K562 (cell line): ENCODE results near the gene TIMM44. TPM values are rescaled to one million over a fixed set of nuclear protein-coding genes. Genes with fewer than 3 reads are reported as not detected.
A peak's percentile ranks its signal among the peaks of the same experiment; 100 is the strongest.

Experiments used
- BRCA1 ChIP-seq, 2 experiments: fragments of 450-650 bp in 1 of 2; sonication (generic) in 1 of 2; formaldehyde crosslinking in 1 of 2; IDR thresholded peaks; 2 replicates each; pipeline versions ENCODE4 v1.5.0 to v1.6.1; 2017 to 2020; ENCODE audit warnings: mild to moderate bottlenecking in 1 of 2, missing genetic modification reagents in 1 of 2
- CBX2 ChIP-seq: fragments of 200-600 bp; sonication (generic); IDR thresholded peaks from one replicate; pipeline ENCODE4 v1.6.1; 2012; ENCODE audit warnings: mild to moderate bottlenecking, low read length, inconsistent platforms; ENCODE audit not compliant: insufficient read depth, poor library complexity, severe bottlenecking
- CTCF ChIP-seq, 3 experiments: IDR thresholded peaks in 2 of 3; conservative IDR thresholded peaks in 1 of 3; 2 replicates each; pipeline ENCODE4 v1.5.1; 2011 to 2012; ENCODE audit warnings: low read length in 3 of 3, mild to moderate bottlenecking in 3 of 3, control low read depth in 2 of 3, improper control_type of control experiment in 1 of 3, inconsistent platforms in 1 of 3, low read depth in 1 of 3, mixed read lengths in 1 of 3, moderate library complexity in 1 of 3; ENCODE audit not compliant: insufficient read depth in 2 of 3
- DPF2 ChIP-seq: fragments of 450-650 bp; IDR thresholded peaks from 2 replicates; pipeline ENCODE4 v1.6.1; 2016
- MAFF ChIP-seq: IDR thresholded peaks from 2 replicates; pipeline ENCODE4 v1.6.1; 2012; ENCODE audit warnings: low read length, improper control_type of control experiment
- MYC ChIP-seq, 2 experiments: fragments of 250-450 bp in 1 of 2; sonication (Bioruptor Pico) in 1 of 2; IDR thresholded peaks; 2 replicates each; pipeline versions ENCODE4 v1.5.1 to v1.6.1; 2012 to 2021; ENCODE audit warnings: low read depth in 2 of 2, borderline replicate concordance in 1 of 2, improper control_type of control experiment in 1 of 2, low read length in 1 of 2, mild to moderate bottlenecking in 1 of 2, moderate library complexity in 1 of 2
- PTRF ChIP-seq: fragments of 450-650 bp; IDR thresholded peaks from 2 replicates; pipeline ENCODE4 v1.6.1; 2016; ENCODE audit warnings: mild to moderate bottlenecking, missing genetic modification characterization, missing compliant biosample characterization
- SNIP1 ChIP-seq: fragments of 450-650 bp; IDR thresholded peaks from 2 replicates; pipeline ENCODE4 v1.7.1; 2017; ENCODE audit warnings: low read depth, mild to moderate bottlenecking
- TCF7 ChIP-seq: sonication (generic); IDR thresholded peaks from 2 replicates; pipeline ENCODE4 v1.6.1; 2016; ENCODE audit warnings: antibody characterized with exemption, borderline replicate concordance
- ZKSCAN8 ChIP-seq: fragments of 200-800 bp; sonication (Bioruptor generic); IDR thresholded peaks from 2 replicates; pipeline ENCODE4 v1.6.1; 2016; ENCODE audit warnings: missing genetic modification characterization, missing compliant biosample characterization
- ZNF133 ChIP-seq: fragments of 250-450 bp; sonication (Bioruptor Pico); IDR thresholded peaks from 2 replicates; pipeline ENCODE4 v1.4.0; 2020; ENCODE audit warnings: mild to moderate bottlenecking
- ZNF282 ChIP-seq: sonication (generic); formaldehyde crosslinking; IDR thresholded peaks from 2 replicates; pipeline ENCODE4 v1.8.1; 2023; ENCODE audit warnings: missing genetic modification reagents
- ZNF445 ChIP-seq: fragments of 250-450 bp; sonication (Bioruptor Pico); IDR thresholded peaks from 2 replicates; pipeline ENCODE4 v1.4.0; 2020; ENCODE audit warnings: low read depth, mild to moderate bottlenecking, moderate library complexity
- ZNF780A ChIP-seq: fragments of 250-450 bp; sonication (Bioruptor Pico); IDR thresholded peaks from 2 replicates; pipeline ENCODE4 v1.5.0; 2021; ENCODE audit warnings: mild to moderate bottlenecking
- ZSCAN32 ChIP-seq: fragments of 450-650 bp; formaldehyde crosslinking; IDR thresholded peaks from 2 replicates; pipeline ENCODE4 v1.4.0; 2020; ENCODE audit warnings: mild to moderate bottlenecking, moderate library complexity
- polyA plus RNA-seq, 8 experiments: library from polyadenylated mRNA; depleted of rRNA in 4 of 8; stranded (reverse) in 5 of 8; unstranded in 3 of 8; fragments of >200 nt; fragmentation: Nextera tagmentation in 2 of 8; fragmentation: Illumina TruSeq in 1 of 8; extraction: Ambion mirVana in 2 of 8; extraction: Trizol in 1 of 8; gene quantifications; 2 replicates each; pipeline versions ENCODE4 v1.2.1 to v1.2.3, GENCODE V29; 2011 to 2014; ENCODE audit warnings: inconsistent platforms in 1 of 8, missing spikeins in 1 of 8
- total RNA-seq, 7 experiments: library from RNA; depleted of rRNA in 6 of 7; stranded (reverse); fragments of >200 nt in 6 of 7; fragmentation: Illumina TruSeq in 2 of 7; extraction: Trizol in 2 of 7; gene quantifications; 2 replicates each; pipeline versions ENCODE4 v1.2.1 to v1.2.3, GENCODE V29; 2011 to 2021; ENCODE audit warnings: low replicate concordance in 1 of 7
- TF ChIP-seq, protein P1 (sequence below), 2 experiments: fragments of 450-650 bp in 1 of 2; sonication (generic) in 1 of 2; formaldehyde crosslinking in 1 of 2; IDR thresholded peaks; 2 replicates each; pipeline versions ENCODE4 v1.7.1 to v1.9.0; 2016 to 2022; ENCODE audit warnings: inconsistent platforms in 1 of 2, mild to moderate bottlenecking in 1 of 2, missing genetic modification reagents in 1 of 2

TIMM44 gene
- total and polyA plus RNA-seq, 9 of the 15 experiments (the other 6 are each of a cell fraction or from before 2014, with no cell fraction given): 10.3 to 231 (median 89.3) TPM

DNA sequence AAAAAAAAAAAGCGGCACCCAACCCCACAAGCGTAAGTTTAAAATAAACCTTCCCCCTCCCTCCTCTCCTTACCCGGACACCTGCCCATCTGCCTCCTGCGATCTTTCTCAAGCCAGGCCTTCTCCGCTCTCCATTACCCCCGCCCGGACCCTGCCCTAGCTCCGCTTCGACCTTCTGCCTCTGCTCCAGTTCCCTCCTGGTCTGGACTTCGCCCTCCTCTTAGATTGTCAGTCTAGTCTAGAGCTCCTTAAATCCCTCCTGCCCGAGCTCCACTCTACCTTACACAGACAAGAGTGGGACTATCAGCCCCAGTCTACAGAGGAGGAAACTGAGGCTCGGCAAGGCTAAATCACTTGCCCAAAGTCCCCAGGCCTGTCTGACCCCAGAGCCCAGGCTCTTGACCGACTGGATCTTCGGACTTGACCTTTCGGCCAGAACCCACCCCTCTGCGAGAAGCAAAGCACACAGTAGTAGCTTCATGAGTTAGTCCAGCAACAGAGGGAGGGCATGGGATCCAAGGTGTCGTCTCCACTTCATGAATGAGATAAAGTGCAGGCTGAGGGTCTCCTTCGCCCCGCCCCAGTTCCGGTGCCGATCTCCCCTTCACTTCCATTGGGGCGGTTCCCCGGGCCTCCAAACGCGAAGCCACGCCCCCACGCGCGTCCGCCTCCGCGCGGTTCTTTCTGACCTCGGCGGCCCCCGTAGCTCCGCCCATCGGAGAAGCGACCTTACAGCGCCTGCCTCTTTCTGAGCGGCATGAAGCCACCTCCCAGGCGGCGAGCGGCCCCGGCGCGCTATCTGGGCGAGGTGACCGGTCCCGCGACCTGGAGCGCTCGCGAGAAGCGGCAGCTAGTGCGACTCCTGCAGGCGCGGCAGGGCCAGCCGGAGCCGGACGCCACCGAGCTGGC lies 23.6 kb downstream of the TIMM44 start, which contains the start of gene SNAPC2 (continued):
- TF ChIP-seq, protein P1, sequence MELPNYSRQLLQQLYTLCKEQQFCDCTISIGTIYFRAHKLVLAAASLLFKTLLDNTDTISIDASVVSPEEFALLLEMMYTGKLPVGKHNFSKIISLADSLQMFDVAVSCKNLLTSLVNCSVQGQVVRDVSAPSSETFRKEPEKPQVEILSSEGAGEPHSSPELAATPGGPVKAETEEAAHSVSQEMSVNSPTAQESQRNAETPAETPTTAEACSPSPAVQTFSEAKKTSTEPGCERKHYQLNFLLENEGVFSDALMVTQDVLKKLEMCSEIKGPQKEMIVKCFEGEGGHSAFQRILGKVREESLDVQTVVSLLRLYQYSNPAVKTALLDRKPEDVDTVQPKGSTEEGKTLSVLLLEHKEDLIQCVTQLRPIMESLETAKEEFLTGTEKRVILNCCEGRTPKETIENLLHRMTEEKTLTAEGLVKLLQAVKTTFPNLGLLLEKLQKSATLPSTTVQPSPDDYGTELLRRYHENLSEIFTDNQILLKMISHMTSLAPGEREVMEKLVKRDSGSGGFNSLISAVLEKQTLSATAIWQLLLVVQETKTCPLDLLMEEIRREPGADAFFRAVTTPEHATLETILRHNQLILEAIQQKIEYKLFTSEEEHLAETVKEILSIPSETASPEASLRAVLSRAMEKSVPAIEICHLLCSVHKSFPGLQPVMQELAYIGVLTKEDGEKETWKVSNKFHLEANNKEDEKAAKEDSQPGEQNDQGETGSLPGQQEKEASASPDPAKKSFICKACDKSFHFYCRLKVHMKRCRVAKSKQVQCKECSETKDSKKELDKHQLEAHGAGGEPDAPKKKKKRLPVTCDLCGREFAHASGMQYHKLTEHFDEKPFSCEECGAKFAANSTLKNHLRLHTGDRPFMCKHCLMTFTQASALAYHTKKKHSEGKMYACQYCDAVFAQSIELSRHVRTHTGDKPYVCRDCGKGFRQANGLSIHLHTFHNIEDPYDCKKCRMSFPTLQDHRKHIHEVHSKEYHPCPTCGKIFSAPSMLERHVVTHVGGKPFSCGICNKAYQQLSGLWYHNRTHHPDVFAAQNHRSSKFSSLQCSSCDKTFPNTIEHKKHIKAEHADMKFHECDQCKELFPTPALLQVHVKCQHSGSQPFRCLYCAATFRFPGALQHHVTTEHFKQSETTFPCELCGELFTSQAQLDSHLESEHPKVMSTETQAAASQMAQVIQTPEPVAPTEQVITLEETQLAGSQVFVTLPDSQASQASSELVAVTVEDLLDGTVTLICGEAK (IDR thresholded peaks at IDR 0.05): 0 out of 2 replicates have a peak, but pooled peaks have one; percentile 39
- TF ChIP-seq, protein P1 (CRISPR knock-in tag; IDR thresholded peaks at IDR 0.05): no peak
- TF ChIP-seq PTRF (tag) (0 out of 2 replicates have a peak, but pooled peaks have one; percentile 19), ZKSCAN8 (CRISPR knock-in tag) (no peak), ZNF282 (CRISPR knock-in tag) (no peak), BRCA1 (IDR thresholded peaks at IDR 0.05) (no peak), BRCA1 (CRISPR knock-in tag; IDR thresholded peaks at IDR 0.05) (no peak), ZNF133 (no peak), MYC (IDR thresholded peaks at IDR 0.05; ENCODE audit: low read depth, low read length) (peak; percentile 79), MYC (CRISPR knock-in tag; IDR thresholded peaks at IDR 0.05; ENCODE audit: borderline replicate concordance, low read depth) (no peak), ZSCAN32 (no peak), SNIP1 (no peak), CBX2 (no peak), TCF7 (no peak), DPF2 (no peak; the same call in none of the 2 replicates), ZNF445 (CRISPR knock-in tag) (no peak), ZNF780A (CRISPR knock-in tag) (no peak), CTCF (IDR thresholded peaks at IDR 0.05 in 2 of 3, conservative IDR thresholded peaks at IDR 0.05 in 1 of 3; ENCODE audit: insufficient read depth in 2 of 3, low read depth in 1 of 3, low read length in 3 of 3) (peak in 2 of 3 experiments; percentile 5 to 21; a peak in 2 of 6 replicates), MAFF (no peak)
